Measurements from ENCODE around the gene CNBP. TPM values are rescaled to one million over a fixed set of nuclear protein-coding genes. Genes with fewer than 3 reads are reported as not detected.
A peak's percentile ranks its signal among the peaks of the same experiment; 100 is the strongest.
"Not testable (repeated sequence)": the region's sequence is repeated elsewhere in the genome, so short reads cannot be mapped to it uniquely, and the experiment has no call there.

The CNBP gene
- total RNA-seq, 1 donor from 2014 or later = 138 TPM

DNA sequence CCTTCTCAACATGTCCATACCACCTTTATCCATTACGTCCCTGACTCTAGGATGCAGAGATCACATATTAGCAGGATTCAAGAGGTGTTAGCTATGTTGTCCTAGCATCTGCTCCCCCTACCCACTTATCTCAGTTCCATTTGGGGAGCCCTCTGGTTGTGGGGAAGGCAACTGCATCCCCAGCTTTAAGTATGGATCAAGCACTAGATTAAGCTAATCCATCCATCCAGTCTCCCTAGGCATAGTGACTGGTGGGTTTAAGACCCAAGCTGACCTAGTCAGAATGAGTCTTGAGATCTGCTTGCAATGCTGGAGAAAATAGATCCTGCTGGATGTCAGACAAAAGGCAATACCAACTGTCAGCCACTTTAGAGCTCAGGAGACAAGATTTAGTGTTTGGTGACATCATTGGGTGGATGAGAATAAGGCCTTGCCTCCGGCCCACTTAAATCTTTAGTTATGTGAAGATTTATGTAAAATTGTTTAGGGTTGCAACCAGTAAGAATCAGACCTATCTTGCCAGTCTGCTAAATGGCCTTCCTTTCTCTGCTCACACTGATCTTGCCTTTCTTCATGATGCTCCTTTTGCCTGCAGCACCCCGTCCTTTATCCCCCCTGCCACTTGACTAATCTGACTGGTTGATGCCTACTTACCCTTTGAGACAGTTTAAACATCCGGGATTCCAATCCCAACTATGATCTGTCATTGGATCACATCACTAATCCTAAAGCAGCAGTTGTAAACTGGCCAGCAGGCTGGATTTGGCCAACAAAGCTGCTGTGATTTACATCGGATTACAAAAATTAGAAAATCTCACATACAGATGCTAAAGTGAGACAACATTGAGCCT, 20.7 kb downstream of the CNBP start:
- H3K27ac Mint-ChIP-seq (ENCODE audit: unreplicated experiment) = peak overlapping the region; percentile 98
- DNase-seq (ENCODE audit: low spot score) = no peak
- H3K36me3 Mint-ChIP-seq (ENCODE audit: low read depth) = peaks cover 12% of the 10 kb centered on the region
- TF ChIP-seq, protein P1, sequence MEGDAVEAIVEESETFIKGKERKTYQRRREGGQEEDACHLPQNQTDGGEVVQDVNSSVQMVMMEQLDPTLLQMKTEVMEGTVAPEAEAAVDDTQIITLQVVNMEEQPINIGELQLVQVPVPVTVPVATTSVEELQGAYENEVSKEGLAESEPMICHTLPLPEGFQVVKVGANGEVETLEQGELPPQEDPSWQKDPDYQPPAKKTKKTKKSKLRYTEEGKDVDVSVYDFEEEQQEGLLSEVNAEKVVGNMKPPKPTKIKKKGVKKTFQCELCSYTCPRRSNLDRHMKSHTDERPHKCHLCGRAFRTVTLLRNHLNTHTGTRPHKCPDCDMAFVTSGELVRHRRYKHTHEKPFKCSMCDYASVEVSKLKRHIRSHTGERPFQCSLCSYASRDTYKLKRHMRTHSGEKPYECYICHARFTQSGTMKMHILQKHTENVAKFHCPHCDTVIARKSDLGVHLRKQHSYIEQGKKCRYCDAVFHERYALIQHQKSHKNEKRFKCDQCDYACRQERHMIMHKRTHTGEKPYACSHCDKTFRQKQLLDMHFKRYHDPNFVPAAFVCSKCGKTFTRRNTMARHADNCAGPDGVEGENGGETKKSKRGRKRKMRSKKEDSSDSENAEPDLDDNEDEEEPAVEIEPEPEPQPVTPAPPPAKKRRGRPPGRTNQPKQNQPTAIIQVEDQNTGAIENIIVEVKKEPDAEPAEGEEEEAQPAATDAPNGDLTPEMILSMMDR (IDR thresholded peaks at IDR 0.05) = no peak
- H3K4me3 Mint-ChIP-seq (ENCODE audit: unreplicated experiment) = no peak overlapping the region
- no peaks in the 10 kb centered on the region for H3K27me3 Mint-ChIP-seq (ENCODE audit: low read depth)
- H3K9me3 Mint-ChIP-seq (ENCODE audit: low read depth) = no peaks in the 10 kb centered on the region
- H3K4me1 Mint-ChIP-seq (ENCODE audit: low read depth) = peaks cover 31% of the 10 kb centered on the region

DNA sequence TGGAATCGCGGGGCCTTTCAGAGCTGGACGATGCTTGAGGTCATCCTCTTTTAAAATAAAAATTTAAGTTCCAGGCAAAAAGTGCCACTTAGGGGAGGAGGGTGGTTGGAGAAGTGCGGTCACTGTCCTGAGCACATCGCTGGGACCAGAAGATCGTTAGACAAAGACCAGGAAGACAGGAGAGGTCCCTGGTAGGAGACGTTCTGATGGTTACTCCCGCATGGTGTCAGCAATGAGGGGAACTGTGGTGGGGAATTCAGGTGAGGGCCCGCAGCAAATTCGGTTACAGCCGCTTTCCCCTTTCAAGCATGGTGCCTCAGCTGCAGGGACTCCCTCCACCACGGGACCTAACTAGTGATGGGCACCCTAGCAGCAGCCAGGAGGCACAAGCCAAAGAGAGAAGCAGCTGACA, 21.8 kb downstream of the CNBP start:
- Mint-ChIP-seq H3K9me3 (ENCODE audit: low read depth) (no peaks in the 10 kb centered on the region), H3K4me1 (ENCODE audit: low read depth) (peaks cover 31% of the 10 kb centered on the region), H3K36me3 (ENCODE audit: low read depth) (peaks cover 9% of the 10 kb centered on the region), H3K4me3 (ENCODE audit: unreplicated experiment) (peak overlapping the region; percentile 89), H3K27me3 (ENCODE audit: low read depth) (no peaks in the 10 kb centered on the region), H3K27ac (ENCODE audit: unreplicated experiment) (peak overlapping the region; percentile 98)
- DNase-seq (ENCODE audit: low spot score) = no peak
- TF ChIP-seq, protein P1 (IDR thresholded peaks at IDR 0.05) = peak; percentile 71

DNA sequence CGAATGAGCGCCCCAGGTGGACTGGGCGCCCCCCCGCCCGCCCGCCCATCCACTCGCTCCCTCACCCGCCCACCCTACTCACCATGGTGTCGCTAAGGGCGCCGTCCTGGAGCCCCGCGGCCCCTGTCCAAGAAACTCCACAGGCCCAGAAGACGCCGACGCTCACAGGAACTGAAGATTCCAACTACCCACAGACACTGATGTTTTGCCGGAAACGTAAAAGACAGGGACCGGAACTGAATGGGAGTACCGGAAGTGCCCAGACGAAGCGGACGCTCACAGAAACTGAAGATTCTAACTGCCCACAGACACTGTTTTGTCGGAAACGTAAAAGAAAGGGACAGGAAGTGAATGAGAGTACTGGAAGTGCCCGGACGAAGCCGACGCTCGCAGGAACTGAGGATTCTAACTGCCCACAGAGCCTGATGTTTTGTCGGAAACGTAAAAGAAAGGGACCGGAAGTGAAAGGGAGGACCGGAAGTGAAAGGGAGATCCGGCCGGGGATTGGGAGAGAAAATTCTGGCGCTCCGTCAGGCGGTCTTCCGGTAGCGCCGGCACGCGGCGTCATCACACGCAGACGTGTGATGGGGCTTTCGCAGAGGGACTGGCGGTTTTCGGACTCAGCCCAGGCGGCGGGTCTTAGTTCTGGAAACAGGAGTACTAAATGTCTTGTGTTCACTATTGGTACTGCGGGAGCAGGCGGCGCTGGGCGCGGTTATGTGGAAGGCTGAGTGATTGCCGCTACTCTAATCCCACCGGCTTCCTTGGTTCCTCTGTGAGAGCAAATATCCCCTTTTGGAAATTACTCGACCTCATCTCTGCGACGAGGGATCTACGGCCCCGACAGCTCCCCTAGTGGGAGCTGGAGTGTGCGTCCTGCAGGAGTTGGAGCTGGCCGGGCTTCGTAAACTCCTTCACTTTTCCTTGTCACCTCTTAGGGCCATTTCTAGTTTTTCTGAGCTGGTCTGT, 22.5 kb downstream of the CNBP start, which contains the start of gene ISY1:
ISY1 (minus strand) TSS at position 173 of the 969 bp plus-strand sequence; CDS start at position 85, 88 bp downstream.
- no peaks in the 10 kb centered on the region for H3K27me3 Mint-ChIP-seq (ENCODE audit: low read depth)
- peaks cover 31% of the 10 kb centered on the region for H3K4me1 Mint-ChIP-seq (ENCODE audit: low read depth)
- H3K36me3 Mint-ChIP-seq (ENCODE audit: low read depth) = peaks cover 7% of the 10 kb centered on the region
- no peaks in the 10 kb centered on the region for H3K9me3 Mint-ChIP-seq (ENCODE audit: low read depth)
- H3K27ac Mint-ChIP-seq (ENCODE audit: unreplicated experiment) = peak within 1 kb of the TSS; percentile 98
- H3K4me3 Mint-ChIP-seq (ENCODE audit: unreplicated experiment) = peak within 1 kb of the TSS; percentile 89
- peak; percentile 96 for DNase-seq (ENCODE audit: low spot score)
- TF ChIP-seq, protein P1 (IDR thresholded peaks at IDR 0.05) = peak; percentile 91

DNA sequence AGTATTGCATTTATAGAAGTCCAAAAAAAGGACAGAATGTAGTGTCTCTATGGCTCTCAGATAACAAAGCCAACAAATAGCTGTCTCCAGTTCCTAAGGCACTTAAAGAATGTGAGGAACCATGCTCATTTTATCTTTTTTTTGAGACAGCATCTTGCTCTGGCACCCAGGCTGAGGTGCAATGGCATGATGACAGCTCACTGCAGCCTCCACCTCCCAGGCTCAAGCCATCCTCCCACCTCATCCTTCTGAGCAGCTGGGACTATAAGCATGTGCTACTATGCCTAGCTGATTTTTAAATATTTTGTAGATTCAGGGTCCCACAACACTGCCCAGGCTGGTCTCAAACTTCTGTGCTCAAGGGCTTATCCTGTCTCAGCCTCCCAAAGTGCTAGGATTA, 38.9 kb downstream of the CNBP start:
- no peaks in the 10 kb centered on the region for H3K27me3 Mint-ChIP-seq (ENCODE audit: low read depth)
- H3K4me3 Mint-ChIP-seq (ENCODE audit: unreplicated experiment) = no peak overlapping the region
- no peaks in the 10 kb centered on the region for H3K9me3 Mint-ChIP-seq (ENCODE audit: low read depth)
- no peak for DNase-seq (ENCODE audit: low spot score)
- no peaks in the 10 kb centered on the region for H3K4me1 Mint-ChIP-seq (ENCODE audit: low read depth)
- peaks cover 8% of the 10 kb centered on the region for H3K36me3 Mint-ChIP-seq (ENCODE audit: low read depth)
- TF ChIP-seq, protein P1 (IDR thresholded peaks at IDR 0.05) = no peak
- H3K27ac Mint-ChIP-seq (ENCODE audit: unreplicated experiment) = no peak overlapping the region

DNA sequence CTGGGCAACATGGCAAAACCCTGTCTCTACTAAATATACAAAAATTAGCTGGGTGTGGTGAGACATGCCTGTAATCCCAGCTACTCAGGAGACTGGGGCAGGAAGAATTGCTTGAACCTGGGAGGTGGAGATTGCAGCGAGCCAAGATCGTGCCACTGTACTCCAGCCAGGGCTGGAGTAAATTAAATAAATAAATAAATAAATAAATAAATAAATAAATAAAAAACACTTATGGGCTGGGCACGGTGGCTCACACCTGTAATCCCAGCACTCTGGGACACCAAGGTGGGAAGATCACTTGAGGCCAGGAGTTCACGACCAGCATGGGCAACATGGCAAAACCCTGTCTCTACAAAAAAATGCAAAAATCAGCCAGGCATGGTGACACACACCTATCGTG, 42.7 kb downstream of the CNBP start:
- H3K4me3 Mint-ChIP-seq (ENCODE audit: unreplicated experiment); H3K4me1 Mint-ChIP-seq (ENCODE audit: low read depth): not testable (repeated sequence)

More for the DNA sequence above, 42.7 kb downstream of the CNBP start:
- not testable (repeated sequence) for DNase-seq (ENCODE audit: low spot score); H3K27me3 Mint-ChIP-seq (ENCODE audit: low read depth); H3K36me3 Mint-ChIP-seq (ENCODE audit: low read depth); H3K27ac Mint-ChIP-seq (ENCODE audit: unreplicated experiment); H3K9me3 Mint-ChIP-seq (ENCODE audit: low read depth)
